ENCODE data around the gene TBXA2R.

GRCh38 chr19:3572855-3573161 is 33.9 kb downstream of the TBXA2R start, which contains the start of gene HMG20B:
- TF ChIP-seq CTCF (IDR thresholded peaks at IDR 0.05) (no peak), POLR2A (IDR thresholded peaks at IDR 0.05) (no peak), POLR2AphosphoS5 (IDR thresholded peaks at IDR 0.05) (no peak)
